LNCAP (cell line): ENCODE data around the gene C16orf74.

Experiments used
- CTCF ChIP-seq: fragments of 450-650 bp; IDR thresholded peaks from 2 replicates; pipeline ENCODE4 v1.5.1; 2017; ENCODE audit warnings: mild to moderate bottlenecking

The C16orf74 gene

GRCh38 chr16:85687651-85688471 is 63.0 kb downstream of the C16orf74 start:
- no peak for TF ChIP-seq CTCF

GRCh38 chr16:85686912-85687591 is 63.8 kb downstream of the C16orf74 start:
- TF ChIP-seq CTCF, result no peak

DNA sequence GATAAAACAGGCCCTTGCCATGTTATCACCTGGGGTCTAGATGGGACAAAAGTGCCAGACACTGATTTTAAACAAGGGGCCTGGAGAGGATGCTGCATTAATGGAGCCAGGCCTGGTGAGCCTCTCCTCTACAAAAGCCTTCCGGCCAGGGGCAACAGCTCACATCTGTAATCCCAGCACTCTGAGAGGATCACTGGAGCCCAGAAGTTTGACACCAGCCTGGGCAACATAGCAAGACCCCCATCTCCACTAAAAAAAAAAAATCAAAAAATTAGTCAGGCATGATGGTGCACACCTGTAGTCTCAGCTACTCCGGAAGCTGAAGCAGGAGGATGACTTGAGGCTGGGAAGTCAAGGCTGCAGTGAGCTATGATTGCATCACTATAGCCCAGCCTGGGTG is 65.6 kb downstream of the C16orf74 start:
- no peak for TF ChIP-seq CTCF

- no peak for TF ChIP-seq CTCF
These were observed 67.5 kb downstream of the C16orf74 start for GRCh38 chr16:85683363-85683762.

DNA sequence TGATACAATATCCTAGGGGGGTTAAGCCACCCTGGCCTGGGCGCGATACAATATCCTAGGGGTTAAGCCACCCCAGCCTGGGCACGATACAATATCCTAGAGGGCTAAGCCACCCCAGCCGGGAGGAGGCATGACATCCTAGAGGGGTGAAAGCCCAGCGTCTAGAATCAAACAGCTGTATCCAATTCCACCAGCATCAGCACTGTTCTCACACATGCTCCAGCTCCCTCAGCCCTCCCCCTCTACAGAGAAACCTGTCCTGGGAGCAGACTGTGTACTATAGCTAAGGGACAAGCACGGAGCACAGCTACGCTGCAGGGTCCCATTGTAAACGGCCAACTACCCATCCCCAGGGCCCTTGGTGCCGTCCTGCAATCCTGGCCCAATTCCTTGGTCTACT is 68.4 kb downstream of the C16orf74 start:
- TF ChIP-seq CTCF, result no peak

- no peak for TF ChIP-seq CTCF
These were observed 69.6 kb downstream of the C16orf74 start for GRCh38 chr16:85681255-85681654.

DNA sequence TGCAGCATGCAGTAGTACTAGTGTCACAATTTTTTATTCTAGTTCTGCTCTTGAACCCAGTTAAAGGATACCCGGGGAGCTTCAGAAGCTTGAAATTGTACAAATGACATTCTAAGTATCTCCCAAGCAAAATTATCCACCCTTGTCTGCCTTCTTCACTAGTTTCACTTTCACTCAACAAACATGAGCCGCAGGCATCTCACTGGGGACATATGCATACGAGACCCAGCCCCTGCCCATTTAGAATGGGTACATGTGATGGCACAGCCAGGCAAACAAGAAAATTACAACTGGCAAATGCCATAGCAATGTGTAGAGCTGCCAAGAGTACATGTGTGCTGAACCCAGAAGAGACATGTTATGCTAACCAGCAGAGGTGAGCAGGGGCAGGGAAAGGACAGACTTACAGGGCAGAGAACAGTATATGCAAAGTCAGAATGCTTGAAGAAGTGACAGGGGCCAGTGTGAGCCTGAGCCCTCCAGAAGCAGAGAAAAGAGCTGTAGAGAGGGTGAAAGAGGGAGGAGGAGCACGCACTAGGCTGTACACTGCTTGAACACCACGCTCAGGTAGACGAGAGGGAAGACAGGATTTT is 70.4 kb downstream of the C16orf74 start:
- no peak for TF ChIP-seq CTCF
